ENCODE data around the gene RTRAF.

Gene RTRAF

DNA sequence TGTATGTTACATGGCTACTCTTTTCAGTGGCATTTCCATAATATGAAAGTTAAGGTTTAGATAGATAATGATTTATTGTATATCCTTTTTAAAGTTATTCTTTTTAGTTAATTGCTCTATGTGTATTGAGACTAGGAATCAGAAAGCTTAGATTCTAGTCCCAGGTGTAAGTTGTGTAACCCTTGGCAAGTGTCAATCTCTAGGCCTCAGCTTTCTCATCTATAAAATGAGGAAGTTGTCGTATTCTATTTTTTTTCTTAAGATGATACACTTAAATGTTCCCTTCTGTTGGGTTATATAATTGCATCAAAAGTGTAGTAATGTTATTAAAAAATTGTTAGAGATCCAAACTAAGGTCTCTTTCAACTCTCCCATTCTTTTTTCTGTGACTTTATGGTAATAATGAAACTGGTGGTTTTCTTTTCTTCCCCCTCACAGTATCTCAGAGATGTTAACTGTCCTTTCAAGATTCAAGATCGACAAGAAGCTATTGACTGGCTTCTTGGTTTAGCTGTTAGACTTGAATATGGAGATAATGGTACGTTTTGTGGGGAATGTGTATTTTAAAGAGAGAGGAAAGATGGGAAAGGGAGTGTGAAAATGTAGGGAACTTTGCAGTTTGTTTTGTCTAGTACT lies 4.1 kb downstream of the RTRAF start:
- no peak for DNase-seq

DNA sequence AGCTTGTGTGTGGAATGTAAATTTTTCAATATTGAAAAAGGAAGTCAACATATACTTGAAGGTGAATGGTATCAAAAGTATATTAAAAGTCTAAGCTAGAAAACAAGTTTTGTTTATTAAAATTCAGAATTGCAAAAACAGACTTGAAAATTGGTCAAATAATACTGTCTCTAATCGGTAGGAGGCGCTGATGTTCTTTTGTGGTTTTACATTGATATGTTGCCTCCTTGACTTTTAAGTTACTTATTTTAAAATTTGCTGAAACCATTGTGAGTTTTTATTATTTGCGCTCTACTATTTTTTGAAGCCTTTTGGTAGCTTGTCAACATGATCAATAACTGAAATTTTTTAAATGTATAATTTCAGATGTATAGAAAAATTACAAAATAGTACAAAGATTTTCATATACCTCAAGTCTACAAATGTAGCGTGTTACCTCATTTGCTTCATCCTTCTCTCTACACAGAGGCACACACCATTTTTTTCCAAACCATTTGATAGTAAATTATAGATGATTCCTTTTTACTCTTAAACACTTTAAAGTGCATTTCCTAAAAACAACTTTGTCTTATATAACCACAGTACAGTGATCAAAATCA lies 6.9 kb downstream of the RTRAF start:
- no peak for DNase-seq

DNA sequence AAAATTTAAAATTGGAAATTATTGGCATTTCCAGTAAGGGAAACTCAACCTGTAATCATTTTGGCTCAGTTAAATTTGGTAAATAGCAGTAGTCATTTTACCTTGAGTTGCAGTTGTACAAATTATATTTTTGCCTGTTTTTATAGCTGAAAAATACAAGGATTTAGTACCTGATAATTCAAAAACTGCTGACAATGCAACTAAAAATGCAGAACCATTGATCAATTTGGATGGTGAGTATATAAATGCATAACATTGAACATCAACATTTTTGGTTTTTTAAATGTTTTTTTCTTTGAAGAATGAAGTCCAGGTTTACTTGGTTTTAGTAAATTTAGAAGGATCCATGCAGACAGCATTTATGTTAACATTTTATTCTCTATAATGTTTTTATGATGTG lies 9.0 kb downstream of the RTRAF start:
- DNase-seq: no peak

DNA sequence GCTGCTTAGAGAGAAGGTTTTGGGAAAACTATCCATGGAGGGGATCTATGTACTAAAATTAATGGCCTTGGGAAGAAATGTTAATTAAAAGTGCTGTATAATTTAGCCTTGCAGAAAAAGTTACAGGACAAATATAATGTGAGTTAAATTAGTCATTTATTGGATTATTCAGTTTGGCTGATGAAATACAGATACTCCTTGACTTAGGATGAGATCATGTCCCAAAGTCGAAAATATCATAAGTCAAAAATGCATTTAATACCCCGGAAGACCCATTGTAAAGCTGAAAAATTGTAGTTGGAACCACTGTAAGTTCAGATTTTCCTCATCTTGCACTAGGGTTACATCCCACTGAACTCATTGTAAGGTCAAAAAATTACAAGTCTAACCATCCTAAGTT lies 9.7 kb downstream of the RTRAF start:
- no peak for DNase-seq

DNA sequence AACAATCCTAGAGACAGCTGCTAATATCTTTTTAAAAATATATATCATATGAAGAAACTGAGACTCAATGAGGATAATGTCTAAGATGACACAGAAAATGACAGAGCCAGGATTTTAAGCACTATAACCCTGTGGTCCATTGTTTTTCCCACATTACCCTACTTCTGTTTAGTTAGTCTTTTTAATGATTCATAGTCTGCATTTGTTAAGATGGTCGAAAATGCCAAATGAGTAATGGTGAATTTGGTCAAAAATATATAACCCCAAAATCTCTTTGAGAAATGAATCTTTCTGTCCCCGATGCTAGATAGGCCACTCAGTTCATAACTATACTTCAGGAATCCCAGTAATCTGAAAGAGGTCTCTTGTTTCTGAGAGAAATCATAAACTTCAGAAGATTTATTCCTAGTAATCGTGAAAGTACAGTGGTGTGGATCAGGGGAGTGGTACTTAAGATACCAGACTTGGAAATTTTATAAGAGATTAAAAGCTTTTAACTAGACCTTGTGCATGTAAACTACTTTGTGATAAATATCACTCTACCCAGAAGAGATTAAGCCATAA lies 10.8 kb downstream of the RTRAF start:
- no peak for DNase-seq

DNA sequence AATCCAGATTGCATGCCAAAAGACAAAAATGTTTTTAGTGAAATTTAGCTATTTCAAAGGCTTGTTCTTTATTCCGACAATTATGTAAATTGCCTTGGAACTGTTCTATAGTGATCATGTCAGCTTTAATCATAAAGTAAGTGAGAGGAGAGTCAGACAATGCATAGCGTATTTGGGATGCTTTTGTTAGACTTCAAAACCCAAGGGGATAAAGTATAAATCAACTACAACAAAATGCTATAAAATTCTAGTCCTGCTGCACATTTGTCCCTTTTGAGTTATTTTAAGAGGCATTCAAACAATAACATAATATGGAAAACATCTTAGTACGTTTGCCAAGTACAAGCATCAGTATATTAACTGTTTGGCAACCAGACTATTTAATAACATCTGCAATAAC lies 11.3 kb downstream of the RTRAF start:
- DNase-seq: no peak

DNA sequence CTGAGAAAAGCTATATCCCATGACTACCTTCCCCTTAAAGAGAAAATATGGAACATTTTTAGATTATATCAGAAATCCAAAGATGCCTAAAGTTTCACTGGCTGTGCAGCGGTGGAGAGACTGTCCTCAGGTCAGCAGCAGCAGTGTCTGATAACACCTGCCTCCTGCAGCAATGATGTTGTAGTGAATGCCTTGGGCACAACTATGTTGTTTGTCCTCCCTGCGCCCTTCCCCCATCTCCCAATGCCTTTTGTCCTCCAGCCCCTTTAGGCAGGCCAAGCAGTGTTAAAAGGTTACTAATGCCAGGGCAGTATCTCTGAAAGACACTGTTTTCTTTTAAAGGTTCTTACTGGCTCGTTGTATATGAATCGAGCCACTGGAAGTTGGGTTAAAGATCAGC lies 13.2 kb downstream of the RTRAF start:
- no peak for DNase-seq

DNA sequence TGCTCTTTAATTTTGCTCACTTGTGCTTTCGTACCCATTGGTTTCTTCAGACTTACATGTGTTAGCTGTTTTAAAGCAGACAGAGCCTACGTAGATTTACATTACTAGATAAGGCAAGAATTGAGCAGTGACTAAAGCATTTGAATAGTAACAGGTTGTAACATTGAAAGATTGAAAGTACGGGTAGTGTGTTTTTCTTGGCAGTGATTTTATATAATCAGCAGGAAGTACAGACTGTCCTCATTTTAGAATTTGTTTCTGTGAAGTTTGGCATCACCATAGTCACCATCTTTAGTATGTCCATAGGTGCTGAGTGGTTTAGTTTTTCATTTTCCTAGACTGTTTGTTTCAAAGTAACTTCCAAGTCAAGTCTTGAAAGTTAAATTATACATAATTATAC lies 14.0 kb downstream of the RTRAF start:
- DNase-seq: no peak

DNA sequence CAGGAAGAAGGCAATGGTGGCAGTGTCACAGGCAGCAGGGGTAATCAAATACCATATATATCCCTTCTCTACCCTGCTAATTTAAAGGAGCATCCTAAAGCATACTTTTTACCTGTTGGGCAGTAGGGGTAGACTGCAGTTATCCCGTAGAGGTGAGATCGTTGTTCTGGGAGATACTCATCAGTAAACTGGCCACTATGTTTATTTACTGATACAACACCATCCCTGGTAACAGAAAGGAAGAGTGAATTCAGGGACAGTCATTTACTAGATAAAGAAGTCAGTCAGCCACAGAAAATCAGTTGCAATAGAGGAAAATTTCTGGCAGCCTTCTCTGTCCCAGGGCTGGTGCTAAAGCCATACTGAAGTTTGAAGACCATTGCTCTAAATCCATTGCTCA lies 16.3 kb downstream of the RTRAF start:
- no peak for DNase-seq

DNA sequence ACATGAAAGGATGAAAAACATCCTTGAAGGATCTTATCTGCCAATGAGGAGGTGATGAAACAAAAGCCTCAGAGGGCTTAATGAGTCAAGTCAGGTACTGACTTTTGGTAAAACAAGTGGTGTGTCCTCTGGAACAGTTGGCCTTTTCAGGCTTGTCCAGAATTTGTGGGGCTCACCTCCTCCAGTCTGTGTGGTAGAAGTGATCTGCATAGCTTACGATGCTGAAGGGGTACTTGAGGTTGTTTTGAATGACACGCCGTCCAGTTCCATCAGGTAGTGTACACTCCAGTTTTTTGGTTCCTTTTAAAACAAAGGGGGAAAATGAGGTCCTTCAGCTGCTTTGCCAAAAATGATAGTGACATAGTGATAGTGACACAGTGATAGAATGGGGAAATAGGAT lies 17.0 kb downstream of the RTRAF start:
- no peak for DNase-seq

DNA sequence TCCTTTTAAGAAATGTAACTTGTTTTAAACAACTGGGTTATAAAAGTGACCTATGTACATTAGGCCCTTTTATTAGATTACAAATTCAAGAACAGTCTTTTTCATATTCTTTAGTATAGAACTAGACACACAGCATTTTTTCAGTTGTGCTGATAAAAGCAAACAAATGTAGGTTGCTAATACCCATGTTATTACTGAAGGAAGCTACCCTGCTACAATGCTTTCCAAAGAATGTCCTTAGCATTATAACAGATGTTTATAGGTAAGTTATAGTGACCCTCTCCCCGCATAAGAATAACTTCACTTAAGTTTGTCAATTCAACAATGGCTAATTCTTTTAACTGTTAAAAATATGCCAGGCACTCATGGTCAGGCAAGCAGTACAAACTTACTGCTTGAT lies 17.9 kb downstream of the RTRAF start:
- no peak for DNase-seq

DNA sequence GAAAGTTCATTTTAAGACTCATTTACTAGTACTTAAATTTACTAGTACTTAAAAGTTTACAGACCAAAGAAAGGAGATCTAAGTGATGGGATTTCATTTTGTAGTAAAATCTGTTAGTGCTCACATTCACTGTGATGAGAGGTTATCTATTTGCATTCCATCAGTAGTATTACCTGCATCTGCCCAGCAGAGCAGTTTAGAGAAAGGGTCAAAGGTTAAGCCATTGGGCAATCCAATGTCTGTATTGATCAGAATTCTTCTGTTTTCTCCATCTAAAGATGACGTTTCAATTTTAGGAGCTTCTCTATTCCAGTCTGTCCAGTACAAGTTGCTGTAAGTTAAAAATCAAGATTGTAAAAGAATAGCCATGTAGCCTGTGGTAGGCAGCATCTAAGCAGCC lies 18.3 kb downstream of the RTRAF start:
- DNase-seq: no peak

DNA sequence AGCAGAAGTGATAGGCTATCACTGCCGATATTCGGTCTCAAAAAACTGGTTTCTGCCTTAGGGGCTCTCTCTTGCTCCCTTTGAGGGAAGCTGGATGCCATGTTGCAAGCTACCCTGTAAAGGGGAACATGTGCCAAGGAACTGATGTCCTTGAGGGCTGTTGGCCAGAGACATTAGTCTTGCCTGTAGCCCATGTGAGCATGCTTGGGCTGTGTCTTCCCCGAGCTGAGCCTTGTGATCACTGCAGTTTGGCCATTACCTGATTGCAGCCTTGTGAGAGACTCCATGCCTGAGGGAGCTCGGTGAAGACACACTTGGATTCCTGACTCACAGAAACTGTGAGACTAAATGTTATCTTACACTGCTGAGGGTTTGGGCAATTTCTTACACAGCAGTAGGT lies 18.8 kb downstream of the RTRAF start:
- no peak for DNase-seq

DNA sequence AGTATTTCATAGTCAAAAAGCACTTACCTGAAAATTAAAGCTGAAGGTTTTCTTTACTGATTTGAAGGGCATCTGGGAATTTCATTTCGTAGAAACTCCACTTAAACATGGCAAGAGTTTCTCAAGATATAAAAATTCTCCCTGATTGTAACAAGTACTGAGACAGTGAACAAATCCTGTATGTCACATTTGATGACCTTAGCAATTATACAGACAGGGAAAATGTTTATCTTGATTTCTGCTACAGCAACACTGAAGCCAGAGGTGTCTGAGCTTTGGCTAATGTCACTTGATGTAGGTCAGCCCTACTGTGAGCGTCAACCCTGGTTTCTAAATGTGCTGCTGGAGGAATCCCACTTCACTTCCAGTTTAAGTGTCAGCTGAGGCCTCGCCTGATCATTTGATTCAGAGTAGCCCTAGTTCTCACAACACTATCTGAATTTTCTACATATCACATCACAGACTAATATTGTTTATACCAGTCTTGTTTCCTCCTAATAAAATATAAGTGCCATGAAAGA lies 20.9 kb downstream of the RTRAF start:
- no peak for DNase-seq

DNA sequence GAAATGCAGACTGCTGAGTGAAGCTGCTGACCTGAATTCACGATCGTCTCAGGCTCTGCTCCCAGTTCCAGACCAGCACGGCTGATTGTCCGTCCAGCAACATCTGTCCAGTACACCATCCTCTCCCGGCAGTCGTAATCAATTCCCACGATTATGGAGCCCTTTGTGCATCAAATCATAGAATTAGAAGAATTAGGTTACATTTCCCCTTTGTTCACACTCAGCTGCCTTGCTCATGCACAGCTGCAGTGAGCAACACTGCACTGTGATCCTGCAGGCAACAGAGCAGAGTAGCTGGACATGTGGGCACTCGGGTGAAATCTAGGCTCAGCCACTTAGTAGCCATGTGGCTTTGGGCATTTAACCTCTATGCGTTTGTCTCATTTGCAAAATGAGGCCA lies 22.2 kb downstream of the RTRAF start:
- DNase-seq: peak in 19 of 56 donors; percentile 7 to 53 (median 30)

DNA sequence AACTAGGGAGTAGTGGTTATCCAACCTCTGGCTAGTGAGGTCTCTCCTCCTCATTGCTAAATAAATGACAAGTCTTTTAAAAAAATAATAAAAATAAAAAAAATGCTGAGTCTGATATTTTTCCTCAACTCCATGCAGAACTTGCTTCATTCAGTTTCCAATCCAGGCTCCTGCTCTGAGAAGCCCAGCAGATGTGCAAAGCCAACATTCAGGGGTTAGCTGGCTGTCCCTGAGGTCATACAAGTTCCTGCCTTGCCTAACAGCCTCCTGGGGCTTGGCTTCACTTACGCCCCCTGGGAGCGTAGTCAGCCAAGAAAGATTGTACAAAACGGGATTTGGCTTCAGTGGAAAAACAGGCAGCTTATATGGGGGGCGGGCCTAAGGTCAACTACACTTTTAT lies 23.3 kb downstream of the RTRAF start:
- DNase-seq: no peak

DNA sequence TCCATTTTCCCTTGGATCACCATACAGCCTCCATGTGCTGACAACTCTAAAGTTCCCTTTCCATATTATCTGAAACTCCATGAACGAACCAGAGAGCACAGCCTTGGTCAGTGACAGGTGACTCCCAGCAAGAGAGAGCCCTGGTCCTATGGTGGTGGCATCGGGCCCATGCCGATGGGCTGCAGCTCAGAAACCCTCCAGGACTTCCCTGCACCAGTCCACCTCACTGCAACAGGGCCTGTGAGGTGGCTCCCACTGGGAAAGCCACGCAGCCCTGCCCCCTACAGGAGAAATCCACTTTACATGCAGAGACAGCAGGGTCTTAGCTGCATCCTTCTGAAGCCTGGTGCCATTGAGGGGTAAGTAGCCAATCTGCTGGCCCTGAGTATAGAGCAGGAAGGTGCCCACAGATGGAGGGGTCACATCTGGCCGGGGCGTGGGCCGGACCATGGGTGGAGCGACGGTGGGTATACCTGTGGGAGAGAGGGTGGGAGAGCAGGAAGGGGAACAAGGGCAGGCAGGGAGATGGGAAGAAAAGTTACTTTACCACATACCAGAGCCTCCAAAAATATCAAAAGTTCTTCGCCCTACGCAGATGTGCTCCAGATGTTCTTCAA lies 24.7 kb downstream of the RTRAF start:
- DNase-seq: peak in 7 of 56 donors; percentile 6 to 33 (median 14)

DNA sequence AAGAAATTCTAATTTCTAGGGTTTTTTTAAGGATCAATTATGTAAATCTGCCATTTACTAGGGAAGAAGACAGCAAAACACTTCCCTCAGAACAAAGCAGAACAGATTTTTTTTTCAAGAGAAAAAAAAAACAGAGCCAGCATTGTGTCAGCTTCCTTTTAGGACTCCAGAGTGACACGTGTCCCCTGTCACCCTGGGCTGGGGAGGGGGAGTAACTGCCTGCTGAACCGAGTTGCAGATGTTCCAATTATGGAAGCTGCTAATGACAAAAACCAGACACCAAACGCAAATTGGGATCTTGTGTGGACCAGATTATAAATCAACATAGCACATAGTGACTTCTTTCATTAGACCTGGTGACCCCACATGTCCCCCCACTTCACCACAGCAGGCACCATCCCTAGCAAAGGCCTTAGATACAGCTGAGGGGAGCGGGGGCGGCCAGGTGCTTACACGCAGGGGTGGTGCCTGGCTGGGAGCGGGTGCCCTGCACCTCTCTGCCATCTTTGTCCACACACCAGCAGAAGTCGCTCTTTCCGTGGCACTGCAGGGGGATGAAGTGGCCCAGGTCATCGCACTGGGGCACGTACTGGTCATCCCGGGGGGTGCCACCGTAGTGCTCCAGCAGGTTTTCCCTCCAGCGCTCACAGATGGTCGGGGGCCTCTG lies 25.4 kb downstream of the RTRAF start:
- DNase-seq: peak in 36 of 56 donors; percentile 14 to 76 (median 45)

DNA sequence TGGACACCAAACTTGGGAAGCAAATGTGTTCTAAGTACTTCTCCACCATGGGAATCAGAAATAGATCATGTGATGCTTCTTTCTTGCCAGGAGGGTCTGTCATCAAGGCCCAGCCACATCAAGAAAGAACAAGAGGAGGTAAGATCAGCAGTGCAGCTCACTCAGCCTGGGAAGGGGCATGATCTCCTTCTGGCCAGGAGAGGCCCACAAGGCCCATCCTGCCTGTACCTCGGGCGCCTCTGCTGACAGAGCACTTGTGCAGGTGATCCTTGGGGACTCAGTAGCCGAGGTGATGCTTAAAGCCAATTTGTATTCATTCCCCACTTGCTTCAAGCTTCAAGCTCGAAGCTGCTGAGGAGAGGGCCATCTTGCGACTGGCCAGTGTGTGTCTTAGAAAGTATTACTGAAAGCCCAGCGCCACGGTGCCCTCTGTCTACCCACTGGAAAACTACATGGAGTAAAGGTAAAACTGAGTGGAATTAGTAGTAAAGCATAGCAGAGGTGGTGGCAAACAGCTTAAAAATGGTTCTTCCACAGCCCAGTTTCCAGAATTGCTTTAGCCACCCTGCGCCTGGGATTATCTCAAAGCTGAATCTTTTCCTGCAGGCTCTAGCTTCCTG lies 26.2 kb downstream of the RTRAF start:
- peak in 37 of 56 donors; percentile 14 to 79 (median 43) for DNase-seq

DNA sequence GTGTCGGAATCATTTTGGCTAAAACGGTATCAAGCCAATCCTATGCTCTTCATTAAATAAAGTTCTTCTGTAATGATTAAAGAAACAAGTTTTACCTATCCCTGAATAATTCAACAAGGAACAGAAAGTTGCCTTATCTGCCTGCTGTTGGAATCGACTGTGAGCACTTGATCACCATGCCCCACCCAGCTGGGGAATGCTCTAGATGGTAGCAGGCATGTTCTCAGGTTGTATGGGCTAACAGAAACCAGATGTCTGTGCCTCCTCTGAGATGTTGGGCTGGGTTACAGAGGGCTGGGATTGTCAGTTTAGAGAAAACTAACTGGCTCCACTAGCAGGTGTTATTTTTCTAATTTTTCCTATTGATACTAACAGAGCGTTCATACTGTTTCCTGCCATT lies 28.9 kb downstream of the RTRAF start:
- no peak for DNase-seq

DNA sequence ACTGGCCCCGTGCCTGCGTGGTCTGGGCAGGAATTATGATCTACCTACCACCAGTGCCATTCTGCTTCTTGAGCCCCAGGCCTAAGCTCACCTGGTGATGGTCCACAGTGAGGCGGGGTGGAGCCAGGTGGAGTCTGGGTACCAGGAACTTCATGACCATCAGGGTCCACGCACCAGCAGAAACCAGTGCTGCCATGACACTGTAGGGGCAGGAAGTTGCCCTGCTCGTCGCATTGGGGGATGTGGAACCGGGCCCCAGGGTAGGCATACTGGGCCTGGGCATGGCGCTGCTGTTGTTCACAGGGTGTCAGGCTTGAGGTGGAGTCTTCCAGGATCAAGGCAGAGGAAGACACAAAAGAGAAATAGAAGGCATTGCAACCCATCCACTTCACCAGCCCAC lies 29.6 kb downstream of the RTRAF start:
- DNase-seq: no peak

Data from amygdala (tissue), 56 donors.